ENCODE results near the gene GADD45A. TPM values are rescaled to one million over a fixed set of nuclear protein-coding genes. Genes with fewer than 3 reads are reported as not detected.
A peak's percentile ranks its signal among the peaks of the same experiment; 100 is the strongest.

Gene GADD45A
- total RNA-seq, 1 donor from 2014 or later, result 33.5 TPM

DNA sequence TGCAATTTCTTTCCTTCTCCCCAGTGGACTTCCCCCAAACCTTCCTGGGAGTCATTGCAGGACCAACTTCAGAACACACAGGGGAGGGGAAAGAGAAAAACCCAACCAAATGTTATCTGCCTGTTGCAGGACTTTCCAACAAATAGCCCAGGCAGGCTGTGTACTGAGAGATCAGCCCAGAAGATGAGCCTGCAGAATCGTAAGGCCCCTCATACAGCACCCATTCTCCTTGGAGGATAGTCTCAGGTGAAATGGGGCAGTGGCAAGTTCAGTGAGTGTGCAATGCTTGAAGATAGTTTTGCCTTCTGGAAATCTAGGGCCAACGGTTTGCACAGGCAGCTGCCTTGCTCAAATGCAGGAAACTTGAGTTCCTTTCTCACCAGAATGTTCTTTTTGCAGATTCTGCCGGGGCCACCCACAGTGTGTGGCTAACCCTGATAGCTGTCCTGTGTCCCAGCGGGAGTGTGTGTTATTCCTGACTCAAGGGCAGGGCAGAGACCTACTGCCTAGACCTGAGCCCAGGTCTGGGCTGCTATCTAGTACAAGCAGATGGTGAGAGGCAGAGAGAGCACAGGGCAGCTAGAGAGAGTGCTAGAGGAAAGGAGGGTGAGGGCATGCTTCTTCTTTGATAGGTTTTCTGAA lies 48.8 kb downstream of the GADD45A start:
- Mint-ChIP-seq H3K27ac (no peak overlapping the region), H3K4me1 (ENCODE audit: low read depth) (peaks cover 25% of the 10 kb centered on the region), H3K27me3 (ENCODE audit: low read depth) (peaks cover 2% of the 10 kb centered on the region), H3K4me3 (ENCODE audit: low read depth) (no peak overlapping the region), H3K36me3 (ENCODE audit: low read depth) (no peaks in the 10 kb centered on the region), H3K9me3 (no peaks in the 10 kb centered on the region)
- DNase-seq (ENCODE audit: low spot score), result no peak
- intact Hi-C loops (cut with micrococcal nuclease), result no loop called here

DNA sequence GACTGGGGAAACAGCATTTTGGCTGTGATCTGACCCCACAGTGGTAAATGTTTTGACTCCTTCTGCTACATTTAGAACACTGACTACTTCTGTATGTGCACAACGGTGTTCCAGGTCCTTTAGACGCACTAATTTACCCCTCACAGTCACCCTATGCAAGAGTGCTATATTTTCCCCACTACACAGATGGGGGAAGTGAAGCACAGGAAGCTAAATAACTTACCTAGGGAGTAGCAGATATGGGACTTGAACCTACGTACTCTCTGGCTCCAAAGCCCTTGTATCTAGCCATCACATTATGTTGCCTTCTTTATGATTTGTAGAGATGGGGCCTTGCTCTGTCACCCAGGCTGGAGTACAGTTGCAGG lies 49.3 kb downstream of the GADD45A start:
- intact Hi-C loops (cut with micrococcal nuclease), result no loop called here
- Mint-ChIP-seq H3K36me3 (ENCODE audit: low read depth) (no peaks in the 10 kb centered on the region), H3K4me3 (ENCODE audit: low read depth) (no peak overlapping the region), H3K9me3 (no peaks in the 10 kb centered on the region), H3K27me3 (ENCODE audit: low read depth) (no peaks in the 10 kb centered on the region), H3K27ac (no peak overlapping the region), H3K4me1 (ENCODE audit: low read depth) (peaks cover 25% of the 10 kb centered on the region)
- DNase-seq (ENCODE audit: low spot score), result no peak

DNA sequence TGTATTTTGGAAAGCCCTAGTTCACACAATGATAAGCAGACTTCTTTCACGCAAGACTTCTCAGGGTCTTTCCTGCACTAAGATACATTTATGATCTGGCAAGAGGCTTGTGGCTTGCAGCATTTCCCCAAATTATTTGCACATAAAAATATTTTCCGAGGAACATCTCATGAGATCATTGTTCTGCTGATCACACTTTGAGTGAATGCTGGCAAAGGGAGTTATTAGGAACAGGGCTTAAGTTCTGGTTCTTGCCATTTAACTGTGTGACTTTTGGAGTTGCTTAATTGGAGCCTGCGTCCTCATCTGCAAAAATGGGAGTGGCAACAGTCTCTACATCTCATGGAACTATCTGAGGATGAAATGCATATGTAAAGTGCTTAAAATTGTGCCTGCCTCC lies 50.2 kb downstream of the GADD45A start:
- Mint-ChIP-seq H3K27ac (no peak overlapping the region), H3K36me3 (ENCODE audit: low read depth) (no peaks in the 10 kb centered on the region), H3K4me1 (ENCODE audit: low read depth) (peaks cover 18% of the 10 kb centered on the region), H3K9me3 (no peaks in the 10 kb centered on the region), H3K4me3 (ENCODE audit: low read depth) (no peak overlapping the region), H3K27me3 (ENCODE audit: low read depth) (no peaks in the 10 kb centered on the region)
- no peak for DNase-seq (ENCODE audit: low spot score)
- intact Hi-C loops (cut with micrococcal nuclease), result no loop called here

DNA sequence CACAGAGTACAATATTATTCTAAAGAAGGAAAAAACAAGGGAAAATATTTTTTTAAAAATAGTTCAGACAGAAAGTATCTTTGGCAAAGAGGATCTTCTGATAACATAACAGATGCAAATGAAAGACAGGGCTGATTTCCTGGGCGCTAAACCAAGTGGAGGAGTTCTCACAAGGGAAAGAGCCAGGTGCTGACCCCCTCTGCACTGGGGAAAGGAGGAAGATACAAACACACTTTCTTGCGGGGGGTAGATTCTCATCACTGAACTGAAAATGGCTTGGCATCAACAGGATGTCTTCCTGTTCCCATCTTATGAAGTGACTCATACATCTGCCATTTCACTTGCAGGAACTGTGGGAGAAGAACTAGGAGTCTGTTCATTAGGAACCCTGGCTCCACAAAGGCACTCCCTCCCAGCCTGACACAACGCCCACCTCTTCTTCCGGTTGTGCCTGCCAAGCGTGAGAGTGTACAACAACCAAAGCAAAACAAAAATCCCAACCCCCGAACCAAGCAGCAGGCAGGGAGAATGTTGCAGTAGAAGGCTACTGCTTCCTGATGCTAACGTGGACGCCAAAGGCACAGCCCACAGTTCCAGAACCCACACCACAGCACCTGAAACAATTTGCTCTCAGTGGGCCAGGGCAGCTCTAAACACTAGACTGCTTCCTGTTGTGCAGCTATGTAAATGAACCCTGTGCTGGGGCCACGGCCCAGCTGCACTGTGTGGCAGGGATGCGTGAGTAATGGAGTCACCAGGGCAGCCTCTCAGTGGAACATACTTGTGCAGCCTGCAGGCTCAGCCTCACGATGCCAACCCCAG lies 51.0 kb downstream of the GADD45A start:
- peak; percentile 24 for DNase-seq (ENCODE audit: low spot score)
- Mint-ChIP-seq H3K27me3 (ENCODE audit: low read depth) (no peaks in the 10 kb centered on the region), H3K4me1 (ENCODE audit: low read depth) (peaks cover 17% of the 10 kb centered on the region), H3K4me3 (ENCODE audit: low read depth) (peak overlapping the region; percentile 55), H3K36me3 (ENCODE audit: low read depth) (no peaks in the 10 kb centered on the region), H3K27ac (peak overlapping the region; percentile 68), H3K9me3 (no peaks in the 10 kb centered on the region)
- intact Hi-C loops (cut with micrococcal nuclease), result no loop called here

DNA sequence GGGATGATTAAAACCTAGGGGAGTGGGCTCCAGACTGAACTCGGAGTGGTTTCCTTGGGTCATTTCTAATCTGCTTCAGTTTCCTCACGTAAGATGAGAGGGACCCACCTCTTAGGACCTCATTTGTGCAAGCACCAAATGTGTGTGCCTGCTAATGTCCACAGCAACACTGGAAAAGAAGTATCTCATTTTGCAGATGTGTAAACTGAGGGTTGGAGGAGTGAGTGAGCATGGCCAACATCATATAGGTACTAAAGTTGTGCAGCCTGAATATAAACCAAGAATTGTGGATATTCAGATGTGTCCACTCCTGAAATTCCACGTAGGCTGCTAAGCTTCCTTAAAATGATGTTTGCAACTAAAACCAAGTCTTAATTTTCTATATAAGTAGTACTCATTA lies 51.7 kb downstream of the GADD45A start:
- Mint-ChIP-seq H3K9me3 (no peaks in the 10 kb centered on the region), H3K36me3 (ENCODE audit: low read depth) (no peaks in the 10 kb centered on the region), H3K4me3 (ENCODE audit: low read depth) (no peak overlapping the region), H3K27ac (no peak overlapping the region), H3K4me1 (ENCODE audit: low read depth) (peaks cover 17% of the 10 kb centered on the region), H3K27me3 (ENCODE audit: low read depth) (no peaks in the 10 kb centered on the region)
- intact Hi-C loops (cut with micrococcal nuclease), result no loop called here
- DNase-seq (ENCODE audit: low spot score), result no peak

DNA sequence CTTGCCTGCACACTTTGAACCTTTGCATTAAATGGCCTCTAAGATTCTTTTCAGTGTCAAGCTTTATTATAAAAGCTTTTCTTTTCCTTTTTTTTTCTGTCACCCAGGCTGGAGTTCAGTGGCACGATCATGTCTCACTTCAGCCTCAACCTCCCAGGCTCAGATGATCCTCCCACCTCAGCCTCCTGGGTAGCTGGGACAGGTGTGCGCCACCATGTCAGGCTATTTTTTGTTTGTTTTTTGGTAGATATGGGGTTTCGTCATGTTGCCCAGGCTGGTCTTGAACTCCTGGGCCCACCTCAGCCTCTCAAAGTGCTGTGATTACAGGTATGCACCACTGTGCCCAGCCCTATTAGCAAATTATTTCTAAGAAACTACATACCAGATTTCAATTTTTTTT lies 52.9 kb downstream of the GADD45A start:
- intact Hi-C loops (cut with micrococcal nuclease), result no loop called here

More for the DNA sequence above, 52.9 kb downstream of the GADD45A start:
- Mint-ChIP-seq H3K9me3 (no peaks in the 10 kb centered on the region), H3K27me3 (ENCODE audit: low read depth) (no peaks in the 10 kb centered on the region), H3K27ac (no peak overlapping the region), H3K36me3 (ENCODE audit: low read depth) (no peaks in the 10 kb centered on the region), H3K4me1 (ENCODE audit: low read depth) (peaks cover 17% of the 10 kb centered on the region), H3K4me3 (ENCODE audit: low read depth) (no peak overlapping the region)
- no peak for DNase-seq (ENCODE audit: low spot score)

Other genes with a start within 250 kb of the GADD45A start
- 0.16 and 0.25 TPM in 2 replicates for gene GNG12, start 148.3 kb downstream of the GADD45A start, total RNA-seq

Measured in activated T-helper 2 cell treated with anti-CD3 and anti-CD28 coated beads, Interferon-gamma antibody, Interleukin-2, Interleukin-4, amounts not matched to agents 10 μg/mL and 5 μg/mL and 100 μg/mL, durations not matched to agents 14 hours and 24 hours and 36 hours (primary cell).